Endodermal cell (in vitro differentiated cells): ENCODE measurements around the gene EIF3A. TPM values are rescaled to one million over a fixed set of nuclear protein-coding genes. Genes with fewer than 3 reads are reported as not detected.

Experiments
- DNase-seq: peaks from one replicate; pipeline ENCODE4 v3.0.0-alpha.2; 2017
- H3K27ac ChIP-seq: 2 replicates; pipeline ENCODE4 v1.5.1; 2013; ENCODE audit warnings: mild to moderate bottlenecking, low read depth, low read length, moderate library complexity
- H3K27me3 ChIP-seq: 2 replicates; pipeline ENCODE4 v1.6.1; 2013; ENCODE audit warnings: mild to moderate bottlenecking, low read length, moderate library complexity; ENCODE audit not compliant: insufficient read depth, control insufficient read depth, poor library complexity, severe bottlenecking
- H3K36me3 ChIP-seq: 2 replicates; pipeline ENCODE4 v1.7.0; 2013; ENCODE audit warnings: mild to moderate bottlenecking, low read length, moderate library complexity; ENCODE audit not compliant: control insufficient read depth, insufficient read depth
- H3K4me1 ChIP-seq: one replicate; pipeline ENCODE4 v1.7.0; 2013; ENCODE audit warnings: low read length; ENCODE audit not compliant: control insufficient read depth, insufficient read depth
- H3K4me3 ChIP-seq: 2 replicates; pipeline ENCODE4 v1.5.1; 2013; ENCODE audit warnings: mild to moderate bottlenecking, low read length, moderate library complexity
- H3K9ac ChIP-seq: 2 replicates; pipeline ENCODE4 v1.6.1; 2013; ENCODE audit warnings: mild to moderate bottlenecking, low read length, moderate library complexity; ENCODE audit not compliant: poor library complexity, severe bottlenecking; ENCODE audit errors: extremely low read depth
- H3K9me3 ChIP-seq: 2 replicates; pipeline ENCODE4 v1.6.1; 2013; ENCODE audit warnings: mild to moderate bottlenecking, low read length, moderate library complexity; ENCODE audit not compliant: control insufficient read depth
- H3K27ac Mint-ChIP-seq: 2 replicates; pipeline ENCODE4 v1.8.0; 2020; ENCODE audit warnings: mixed read lengths
- H3K27me3 Mint-ChIP-seq: 2 replicates; pipeline ENCODE4 v1.8.0; 2021; ENCODE audit warnings: mild to moderate bottlenecking, mixed read lengths; ENCODE audit not compliant: insufficient read depth
- H3K36me3 Mint-ChIP-seq: 2 replicates; pipeline ENCODE4 v1.8.0; 2020; ENCODE audit warnings: low read depth, mixed read lengths
- H3K4me1 Mint-ChIP-seq: 2 replicates; pipeline ENCODE4 v1.8.0; 2020; ENCODE audit warnings: mixed read lengths
- H3K4me3 Mint-ChIP-seq: 2 replicates; pipeline ENCODE4 v1.8.0; 2020; ENCODE audit warnings: mild to moderate bottlenecking, moderate library complexity, mixed read lengths
- H3K9me3 Mint-ChIP-seq: 2 replicates; pipeline ENCODE4 v1.8.0; 2020; ENCODE audit warnings: mild to moderate bottlenecking, mixed read lengths
- WGBS, 2 experiments: methylation state at CpG; one replicate each; pipeline versions ENCODE4 v1.1.5 to v1.1.7; 2013; ENCODE audit warnings: missing lambda C conversion rate in 2 of 2, mixed read lengths in 1 of 2; ENCODE audit not compliant: insufficient coverage in 1 of 2, insufficient read length in 1 of 2; 5-methylcytosine and 5-hydroxymethylcytosine counted together
- total RNA-seq, 2 donors: library from RNA; stranded (reverse); fragmentation: NEBNext Ultra II Directional in 1 of 2; extraction: Animal tissue kit (Norgen Biotek cat#: 25700) in 1 of 2; gene quantifications; 2 replicates in 1 of 2; 3 replicates in 1 of 2; pipeline ENCODE4 v1.2.1, GENCODE V29; 2021
- TF ChIP-seq, protein P1 (sequence below): fragments of 200-600 bp; sonication (generic); conservative IDR thresholded peaks from 2 replicates; pipeline ENCODE4 v1.5.0; 2021; ENCODE audit warnings: antibody characterized with exemption, mild to moderate bottlenecking

The EIF3A gene
- total RNA-seq, 2 donors from 2014 or later: 134 to 144 TPM

DNA sequence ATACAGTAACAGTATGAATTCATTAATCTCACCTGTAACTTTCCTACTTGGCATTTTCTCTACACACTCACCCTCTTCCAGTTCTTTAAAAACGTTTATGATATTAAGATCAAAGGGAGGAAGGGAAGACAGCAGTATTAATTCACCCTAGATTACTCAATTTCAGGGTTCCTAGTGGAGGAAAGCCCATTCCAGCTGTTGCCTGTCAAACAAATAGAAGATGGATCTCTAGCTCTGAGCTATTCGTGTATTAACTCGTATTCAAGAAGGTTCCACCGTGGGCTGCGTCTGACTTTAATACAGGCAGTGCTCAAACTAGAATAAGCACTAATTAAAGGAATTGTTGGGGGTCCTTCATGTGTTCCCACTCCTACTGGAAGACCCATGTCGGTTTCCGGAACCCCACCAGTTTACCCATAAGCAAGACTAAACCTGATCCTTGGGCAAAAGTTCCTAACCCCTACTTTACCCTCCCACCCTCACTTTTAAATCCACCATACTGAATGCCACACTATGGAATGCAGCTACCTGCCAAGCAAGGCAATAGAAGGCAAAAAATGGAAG, 49.0 kb downstream of the EIF3A start:
- peak overlapping the region; percentile 50 for H3K4me3 Mint-ChIP-seq
- peaks cover 5% of the 10 kb centered on the region for H3K4me1 Mint-ChIP-seq
- H3K27ac ChIP-seq: no peak overlapping the region
- H3K9me3 ChIP-seq: no peaks in the 10 kb centered on the region
- peaks cover 5% of the 10 kb centered on the region for H3K27me3 ChIP-seq
- 73 to 85% methylated on average over 4 to 6 of the region's 7 CpGs for WGBS, 2 experiments
- no peak overlapping the region for H3K27ac Mint-ChIP-seq
- no peak overlapping the region for H3K9ac ChIP-seq
- H3K36me3 Mint-ChIP-seq: peaks cover 20% of the 10 kb centered on the region
- H3K27me3 Mint-ChIP-seq: peaks cover 15% of the 10 kb centered on the region
- peak; percentile 52 for DNase-seq
- H3K9me3 Mint-ChIP-seq: no peaks in the 10 kb centered on the region
- H3K4me1 ChIP-seq: no peaks in the 10 kb centered on the region
- H3K4me3 ChIP-seq: peak overlapping the region; percentile 82
- peaks cover 47% of the 10 kb centered on the region for H3K36me3 ChIP-seq
- TF ChIP-seq, protein P1, sequence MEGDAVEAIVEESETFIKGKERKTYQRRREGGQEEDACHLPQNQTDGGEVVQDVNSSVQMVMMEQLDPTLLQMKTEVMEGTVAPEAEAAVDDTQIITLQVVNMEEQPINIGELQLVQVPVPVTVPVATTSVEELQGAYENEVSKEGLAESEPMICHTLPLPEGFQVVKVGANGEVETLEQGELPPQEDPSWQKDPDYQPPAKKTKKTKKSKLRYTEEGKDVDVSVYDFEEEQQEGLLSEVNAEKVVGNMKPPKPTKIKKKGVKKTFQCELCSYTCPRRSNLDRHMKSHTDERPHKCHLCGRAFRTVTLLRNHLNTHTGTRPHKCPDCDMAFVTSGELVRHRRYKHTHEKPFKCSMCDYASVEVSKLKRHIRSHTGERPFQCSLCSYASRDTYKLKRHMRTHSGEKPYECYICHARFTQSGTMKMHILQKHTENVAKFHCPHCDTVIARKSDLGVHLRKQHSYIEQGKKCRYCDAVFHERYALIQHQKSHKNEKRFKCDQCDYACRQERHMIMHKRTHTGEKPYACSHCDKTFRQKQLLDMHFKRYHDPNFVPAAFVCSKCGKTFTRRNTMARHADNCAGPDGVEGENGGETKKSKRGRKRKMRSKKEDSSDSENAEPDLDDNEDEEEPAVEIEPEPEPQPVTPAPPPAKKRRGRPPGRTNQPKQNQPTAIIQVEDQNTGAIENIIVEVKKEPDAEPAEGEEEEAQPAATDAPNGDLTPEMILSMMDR: no peak

DNA sequence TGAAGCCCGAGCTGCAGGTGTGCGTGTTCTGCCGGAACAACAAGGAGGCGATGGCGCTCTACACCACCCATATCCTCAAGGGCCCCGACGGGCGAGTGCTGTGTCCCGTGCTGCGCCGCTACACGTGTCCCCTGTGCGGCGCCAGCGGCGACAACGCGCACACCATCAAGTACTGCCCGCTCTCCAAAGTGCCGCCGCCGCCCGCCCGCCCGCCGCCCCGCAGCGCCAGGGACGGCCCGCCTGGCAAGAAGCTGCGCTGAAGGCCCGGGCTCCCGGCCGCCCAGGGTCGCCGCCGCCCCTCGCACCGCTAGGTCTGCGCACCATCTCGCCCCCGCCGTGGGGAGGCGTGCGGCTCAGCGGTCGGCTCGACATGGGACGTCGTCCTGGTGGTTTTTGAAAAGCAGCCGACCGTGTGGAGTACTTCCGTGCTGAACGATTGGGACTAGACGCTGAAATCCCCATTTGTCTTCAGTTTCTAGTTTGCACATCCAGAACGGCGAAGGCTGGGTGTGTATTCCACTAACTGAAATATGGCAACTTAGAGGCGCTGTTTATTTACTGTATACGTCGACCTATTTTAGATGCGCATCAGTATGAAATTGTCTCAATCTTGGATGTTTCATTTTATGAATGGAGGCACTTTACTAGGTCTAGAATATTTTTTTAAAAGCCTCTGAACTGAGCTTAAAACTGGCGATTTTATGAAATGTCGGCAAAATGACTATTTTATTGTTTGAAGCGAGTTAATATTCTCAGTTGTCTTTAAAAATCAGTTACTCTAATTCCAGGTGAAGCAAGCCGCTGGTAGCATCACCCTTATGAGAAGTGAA, 50.0 kb downstream of the EIF3A start:
- peak overlapping the region; percentile 50 for H3K4me3 Mint-ChIP-seq
- peaks cover 15% of the 10 kb centered on the region for H3K27me3 Mint-ChIP-seq
- TF ChIP-seq, protein P1: peak; percentile 32
- no peaks in the 10 kb centered on the region for H3K9me3 Mint-ChIP-seq
- Histone ChIP-seq H3K9ac (peak overlapping the region; percentile 16), H3K9me3 (no peaks in the 10 kb centered on the region), H3K27me3 (peaks cover 5% of the 10 kb centered on the region), H3K4me3 (peak overlapping the region; percentile 82), H3K27ac (no peak overlapping the region), H3K36me3 (peaks cover 37% of the 10 kb centered on the region), H3K4me1 (no peaks in the 10 kb centered on the region)
- peaks cover 5% of the 10 kb centered on the region for H3K4me1 Mint-ChIP-seq
- DNase-seq: peak; percentile 91
- H3K36me3 Mint-ChIP-seq: peaks cover 16% of the 10 kb centered on the region
- no peak overlapping the region for H3K27ac Mint-ChIP-seq
- 7 to 21% methylated on average over 20 to 65 of the region's 65 CpGs for WGBS, 2 experiments

DNA sequence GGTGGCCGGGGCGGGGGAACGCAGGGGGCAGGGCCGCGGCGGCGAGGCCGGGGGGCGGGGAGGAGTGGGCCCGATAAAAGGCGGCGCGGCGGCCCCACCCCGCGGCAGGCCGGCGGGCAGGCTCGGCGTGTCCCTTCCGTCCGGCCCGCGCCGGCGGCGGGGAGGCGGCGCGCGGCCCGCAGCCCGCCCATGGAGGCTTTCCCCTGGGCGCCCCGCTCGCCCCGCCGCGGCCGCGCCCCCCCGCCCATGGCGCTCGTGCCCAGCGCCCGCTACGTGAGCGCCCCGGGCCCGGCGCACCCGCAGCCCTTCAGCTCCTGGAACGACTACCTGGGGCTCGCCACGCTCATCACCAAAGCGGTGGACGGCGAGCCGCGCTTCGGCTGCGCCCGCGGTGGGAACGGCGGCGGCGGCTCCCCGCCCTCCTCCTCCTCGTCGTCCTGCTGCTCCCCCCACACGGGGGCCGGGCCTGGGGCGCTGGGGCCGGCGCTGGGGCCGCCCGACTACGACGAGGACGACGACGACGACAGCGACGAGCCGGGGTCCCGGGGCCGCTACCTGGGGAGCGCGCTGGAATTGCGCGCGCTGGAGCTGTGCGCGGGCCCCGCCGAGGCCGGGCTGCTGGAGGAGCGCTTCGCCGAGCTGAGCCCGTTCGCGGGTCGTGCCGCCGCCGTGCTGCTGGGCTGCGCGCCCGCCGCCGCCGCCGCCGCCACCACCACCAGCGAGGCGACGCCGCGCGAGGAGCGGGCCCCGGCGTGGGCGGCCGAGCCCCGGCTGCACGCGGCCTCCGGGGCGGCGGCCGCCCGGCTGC, 50.8 kb downstream of the EIF3A start, which contains the start of gene NANOS1:
Gene NANOS1 (plus strand): TSS at position 102 of the 808 bp plus-strand sequence. CDS start 88 bp downstream, at position 190.
- Histone ChIP-seq H3K27me3 (peaks cover 5% of the 10 kb centered on the region), H3K9ac (peak within 1 kb of the TSS; percentile 16), H3K4me3 (peak within 1 kb of the TSS; percentile 82), H3K4me1 (no peaks in the 10 kb centered on the region), H3K27ac (no peak within 1 kb of the TSS), H3K36me3 (peaks cover 34% of the 10 kb centered on the region), H3K9me3 (no peaks in the 10 kb centered on the region)
- no peak within 1 kb of the TSS for H3K27ac Mint-ChIP-seq
- 0% methylated on average over 27 to 136 of the region's 136 CpGs for WGBS, 2 experiments
- H3K4me1 Mint-ChIP-seq: peaks cover 5% of the 10 kb centered on the region
- no peaks in the 10 kb centered on the region for H3K9me3 Mint-ChIP-seq
- peak within 1 kb of the TSS; percentile 50 for H3K4me3 Mint-ChIP-seq
- peaks cover 15% of the 10 kb centered on the region for H3K27me3 Mint-ChIP-seq
- H3K36me3 Mint-ChIP-seq: peaks cover 16% of the 10 kb centered on the region
- TF ChIP-seq, protein P1: no peak
- peak; percentile 84 for DNase-seq
